GM20431 (cell line): ENCODE measurements around the gene BCL2L14.

ENCODE experiments used
- in situ Hi-C: fragments of 300-500 bp; cut with MseI, MboI; formaldehyde crosslinking; loops from one replicate; pipeline ENCODE4 v1.15.0; 2020; ENCODE audit warnings: low sequenced_read_pairs; ENCODE audit not compliant: unreplicated experiment

Gene BCL2L14, protein sequence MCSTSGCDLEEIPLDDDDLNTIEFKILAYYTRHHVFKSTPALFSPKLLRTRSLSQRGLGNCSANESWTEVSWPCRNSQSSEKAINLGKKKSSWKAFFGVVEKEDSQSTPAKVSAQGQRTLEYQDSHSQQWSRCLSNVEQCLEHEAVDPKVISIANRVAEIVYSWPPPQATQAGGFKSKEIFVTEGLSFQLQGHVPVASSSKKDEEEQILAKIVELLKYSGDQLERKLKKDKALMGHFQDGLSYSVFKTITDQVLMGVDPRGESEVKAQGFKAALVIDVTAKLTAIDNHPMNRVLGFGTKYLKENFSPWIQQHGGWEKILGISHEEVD

DNA sequence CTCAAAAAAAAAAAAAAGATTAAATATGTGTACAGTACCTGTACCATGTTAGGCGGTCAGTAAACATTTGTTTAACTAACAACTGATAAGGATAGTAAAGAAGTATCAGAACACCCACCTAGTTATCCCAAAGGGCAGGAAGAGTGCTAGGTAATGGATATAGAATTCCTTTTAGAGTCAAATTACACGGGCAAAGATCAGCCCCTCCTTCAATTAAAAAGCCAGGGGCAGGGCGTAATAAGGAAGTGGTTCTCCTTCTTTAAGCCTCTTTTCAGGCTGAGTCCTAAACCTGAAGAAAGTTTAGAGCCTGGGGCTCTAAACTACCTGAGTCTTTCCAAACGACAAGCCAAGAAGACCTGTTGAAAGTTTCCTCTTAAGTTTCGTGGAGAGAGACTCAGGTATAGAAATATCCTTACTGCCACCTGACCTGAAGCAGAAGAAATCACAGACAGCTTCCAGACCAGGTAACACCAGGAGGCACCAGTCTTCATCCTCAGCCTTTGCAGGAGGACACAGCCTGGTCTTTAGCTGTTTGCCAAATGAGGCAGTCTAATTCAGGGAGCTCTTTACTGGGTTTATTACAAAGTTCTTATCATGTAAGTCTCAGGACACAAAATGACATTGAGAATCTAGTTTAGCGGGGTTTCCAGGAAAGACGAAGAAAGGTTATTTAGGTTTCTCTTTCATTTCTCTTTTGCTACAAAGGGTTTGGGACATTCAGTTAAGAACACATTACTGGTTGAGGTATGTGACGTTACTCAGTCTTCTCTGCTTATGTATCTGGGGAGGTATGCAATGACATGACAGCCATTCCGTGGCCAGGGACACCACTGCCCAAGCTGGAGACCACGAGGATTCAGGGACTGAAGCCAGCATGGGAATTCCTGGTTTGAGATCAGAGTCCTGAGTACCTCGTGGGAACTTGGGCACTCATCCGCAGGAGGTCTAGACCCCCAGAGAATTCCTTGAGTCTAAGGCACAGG lies at the start of gene BCL2L14:
TSS of gene BCL2L14 (plus strand) at position 266 of the 983 bp plus-strand sequence. CDS start 8,367 bp downstream, outside the sequence.
- in situ Hi-C loops = no loop called here

DNA sequence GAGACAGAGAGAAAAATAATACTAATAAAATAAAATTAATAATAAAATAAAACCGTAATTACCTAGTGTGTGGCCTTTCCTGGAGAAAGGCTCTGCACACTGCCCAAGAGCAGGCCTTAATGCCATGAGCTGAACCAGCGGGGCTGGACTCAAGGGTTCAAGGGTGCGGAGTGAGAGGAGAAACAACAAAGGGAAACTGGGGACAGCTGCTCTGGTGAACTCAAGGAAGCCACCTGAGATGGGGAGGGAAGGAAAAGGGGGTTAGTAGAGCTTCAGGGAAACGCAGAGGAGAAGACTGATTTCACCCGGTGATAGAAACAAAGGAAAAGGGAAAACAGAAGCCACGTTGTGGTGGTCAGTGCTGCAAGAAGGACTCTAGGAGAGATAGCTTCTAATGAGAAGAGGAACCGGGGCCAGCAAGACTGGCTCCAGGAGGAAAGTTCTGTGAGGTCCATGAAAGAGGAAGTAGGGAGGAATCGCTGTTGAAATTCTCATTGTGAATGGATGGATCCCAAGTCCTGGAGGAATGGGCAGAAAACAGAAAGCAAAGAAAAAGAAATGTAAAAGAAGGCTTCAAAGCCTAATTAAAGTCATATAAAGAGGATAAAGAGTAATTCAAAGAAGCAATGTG lies 48.3 kb upstream of the BCL2L14 start:
- in situ Hi-C loops = loop anchor here (25.0 kb wide), 1 partner anchor 260 kb away; no protein-coding TSS in a partner anchor

DNA sequence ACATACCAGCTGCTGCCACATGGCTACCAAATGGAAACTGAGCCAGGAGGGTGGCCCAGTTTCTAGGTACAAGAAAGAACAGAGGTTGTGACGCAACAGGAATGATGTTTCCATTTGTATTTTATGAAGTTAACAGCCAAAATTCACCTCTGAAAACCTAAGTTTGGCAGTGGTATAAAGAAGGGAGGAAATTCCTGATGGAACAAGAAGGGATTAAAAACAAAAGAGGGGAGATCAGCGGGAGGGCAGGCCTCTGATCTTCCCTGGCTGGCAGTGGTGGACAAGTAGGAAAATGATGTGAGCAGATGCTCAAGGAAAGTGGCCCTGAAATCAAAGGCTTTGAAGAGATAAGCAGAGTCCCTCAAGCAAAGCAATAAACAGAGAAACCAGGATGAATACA lies 47.3 kb upstream of the BCL2L14 start:
- in situ Hi-C loops = loop anchor here (25.0 kb wide), 1 partner anchor 261 kb away; no protein-coding TSS in a partner anchor

DNA sequence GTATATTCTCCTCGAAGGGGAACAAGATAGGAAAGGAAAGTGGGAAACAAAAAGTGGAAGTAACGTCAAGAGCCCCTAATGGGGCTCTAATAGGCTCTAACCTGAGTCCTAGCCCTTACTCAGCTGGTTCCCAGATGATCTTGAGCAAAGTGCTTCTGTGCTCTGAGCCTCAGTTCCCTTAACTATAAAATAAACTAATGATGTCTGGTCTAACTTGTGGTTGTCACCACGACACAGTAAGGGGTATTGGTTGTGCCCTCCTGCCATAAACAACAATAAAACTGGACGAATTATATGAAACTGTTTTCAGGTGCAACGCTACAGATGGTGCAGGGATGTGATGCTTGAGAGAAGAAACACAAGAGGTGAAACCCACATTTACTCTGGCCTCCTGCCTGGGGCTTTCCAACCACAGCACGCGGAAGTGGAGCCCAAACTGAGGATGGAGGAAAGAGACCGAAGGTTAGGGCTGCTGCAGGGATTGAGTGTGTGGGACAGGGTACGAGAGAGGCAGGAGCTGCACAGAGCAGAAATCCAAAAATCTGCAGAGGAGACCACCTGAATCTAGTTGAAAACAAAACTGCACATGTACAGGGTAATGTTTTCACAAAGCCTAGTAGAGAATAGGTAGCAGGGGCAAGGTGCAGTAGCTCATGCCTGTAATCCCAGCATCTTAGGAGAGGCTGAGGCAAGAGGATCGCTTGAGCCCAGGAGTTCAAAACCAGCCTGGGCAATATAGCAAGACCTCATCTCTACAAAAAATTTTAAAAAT lies 45.6 kb upstream of the BCL2L14 start:
- in situ Hi-C loops = loop anchor here (25.0 kb wide), 1 partner anchor 263 kb away; no protein-coding TSS in a partner anchor

DNA sequence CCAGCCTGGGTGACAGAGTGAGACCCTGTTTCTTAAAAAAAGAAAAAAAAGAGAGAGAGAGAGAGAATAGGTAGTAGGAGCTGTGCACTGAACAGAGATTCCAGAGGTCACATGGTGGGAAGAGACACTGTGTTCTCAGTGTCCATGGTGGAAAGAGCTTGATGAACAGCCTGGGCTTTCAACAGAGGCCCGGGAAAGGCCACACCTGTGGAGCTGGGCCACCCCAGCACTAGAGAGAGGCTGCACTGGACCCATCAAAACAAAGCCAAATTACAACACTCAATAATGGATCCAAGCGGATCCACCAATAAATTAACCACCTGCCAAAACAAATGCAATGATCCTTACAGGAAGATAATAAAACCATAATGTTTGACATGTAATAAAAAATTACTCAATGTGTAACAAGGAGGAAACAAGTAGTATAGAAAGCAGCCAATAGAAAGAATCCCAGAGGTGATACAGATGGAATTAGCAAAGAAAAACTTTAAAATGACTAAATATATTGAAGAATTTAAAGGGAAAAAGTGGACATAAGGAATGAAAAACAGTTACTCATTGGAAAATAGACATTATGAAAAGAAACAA lies 44.8 kb upstream of the BCL2L14 start:
- in situ Hi-C loops = no loop called here

DNA sequence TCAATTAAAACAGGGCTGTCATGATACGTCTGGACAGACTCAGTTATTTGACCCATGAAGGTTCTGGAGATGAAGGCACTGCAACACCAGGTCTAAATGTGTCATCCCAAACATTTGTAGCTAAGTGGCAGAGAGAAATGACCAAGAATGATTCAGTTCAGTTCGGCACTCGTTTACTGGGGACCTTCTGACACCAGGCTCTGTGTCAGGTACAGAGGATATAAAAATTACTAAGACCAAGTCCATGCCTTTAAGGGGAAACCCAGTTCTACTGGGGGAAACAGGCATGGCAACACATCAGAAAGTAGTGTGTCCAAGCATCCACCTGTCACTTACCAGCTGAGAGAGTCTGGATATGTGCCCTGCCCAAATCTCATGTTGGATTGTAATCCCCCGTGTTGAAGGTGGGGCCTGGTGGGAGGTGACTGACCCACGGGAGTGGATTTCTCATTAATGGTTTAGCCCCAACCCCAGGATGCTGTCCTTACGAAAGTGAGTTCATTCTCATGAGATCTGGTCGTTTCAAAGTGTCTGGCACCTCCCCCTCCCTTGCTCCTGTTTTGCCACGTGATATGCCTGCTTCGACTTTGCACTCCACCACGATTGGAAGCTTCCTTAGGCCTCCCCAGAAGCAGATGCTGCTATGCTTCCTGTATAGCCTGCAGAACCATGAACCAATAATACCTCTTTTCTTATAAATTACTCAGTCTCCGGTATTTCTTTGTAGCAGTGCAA lies 41.9 kb upstream of the BCL2L14 start:
- in situ Hi-C loops = no loop called here

DNA sequence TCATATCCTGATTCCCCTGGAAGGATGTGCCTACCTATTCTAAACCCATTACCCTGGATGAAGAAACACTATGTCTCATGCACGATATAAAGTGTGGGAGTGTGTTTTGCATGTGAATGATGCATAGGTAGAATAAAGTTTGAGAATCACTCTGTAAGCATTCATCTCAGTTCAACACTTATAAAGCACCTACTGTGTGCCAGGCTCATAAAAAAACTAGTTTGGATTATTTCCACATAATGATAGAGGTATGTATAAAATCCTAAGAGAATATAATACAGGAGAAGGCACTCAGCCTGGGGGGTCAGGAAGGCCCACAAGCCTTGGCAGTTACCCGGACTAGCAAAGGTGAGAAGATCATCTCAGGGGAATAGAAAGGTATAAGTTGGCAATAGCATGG lies 41.1 kb upstream of the BCL2L14 start:
- in situ Hi-C loops = loop anchor here (10.0 kb wide), 1 partner anchor 445 kb away; no protein-coding TSS in a partner anchor

DNA sequence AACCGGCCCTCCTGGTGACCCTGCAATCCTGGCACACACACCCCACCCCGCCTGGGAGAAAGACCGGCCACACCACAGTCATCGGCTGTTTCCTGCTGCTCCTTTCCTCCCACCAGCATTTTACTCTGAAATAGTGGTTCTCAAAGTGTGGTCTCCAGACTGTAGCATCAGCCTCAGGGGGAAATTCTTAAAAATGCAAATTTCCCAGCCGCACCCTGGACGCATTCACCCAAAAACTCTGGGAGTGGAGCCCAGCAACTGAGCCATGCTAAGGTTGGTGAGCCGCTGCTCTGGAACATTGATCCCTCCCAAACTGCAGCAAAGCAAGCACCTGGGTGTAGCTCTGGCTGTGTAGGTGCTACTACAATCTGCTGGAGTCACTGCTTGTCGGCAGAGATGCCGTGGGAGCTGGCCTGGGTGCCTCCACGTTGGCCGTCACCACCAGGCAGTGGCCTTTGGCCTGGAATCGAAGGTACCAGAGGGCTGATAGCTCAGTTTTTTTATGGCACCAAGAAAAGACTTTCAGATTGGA lies 38.4 kb upstream of the BCL2L14 start:
- in situ Hi-C loops = loop anchor here (10.0 kb wide), 1 partner anchor 448 kb away; no protein-coding TSS in a partner anchor

DNA sequence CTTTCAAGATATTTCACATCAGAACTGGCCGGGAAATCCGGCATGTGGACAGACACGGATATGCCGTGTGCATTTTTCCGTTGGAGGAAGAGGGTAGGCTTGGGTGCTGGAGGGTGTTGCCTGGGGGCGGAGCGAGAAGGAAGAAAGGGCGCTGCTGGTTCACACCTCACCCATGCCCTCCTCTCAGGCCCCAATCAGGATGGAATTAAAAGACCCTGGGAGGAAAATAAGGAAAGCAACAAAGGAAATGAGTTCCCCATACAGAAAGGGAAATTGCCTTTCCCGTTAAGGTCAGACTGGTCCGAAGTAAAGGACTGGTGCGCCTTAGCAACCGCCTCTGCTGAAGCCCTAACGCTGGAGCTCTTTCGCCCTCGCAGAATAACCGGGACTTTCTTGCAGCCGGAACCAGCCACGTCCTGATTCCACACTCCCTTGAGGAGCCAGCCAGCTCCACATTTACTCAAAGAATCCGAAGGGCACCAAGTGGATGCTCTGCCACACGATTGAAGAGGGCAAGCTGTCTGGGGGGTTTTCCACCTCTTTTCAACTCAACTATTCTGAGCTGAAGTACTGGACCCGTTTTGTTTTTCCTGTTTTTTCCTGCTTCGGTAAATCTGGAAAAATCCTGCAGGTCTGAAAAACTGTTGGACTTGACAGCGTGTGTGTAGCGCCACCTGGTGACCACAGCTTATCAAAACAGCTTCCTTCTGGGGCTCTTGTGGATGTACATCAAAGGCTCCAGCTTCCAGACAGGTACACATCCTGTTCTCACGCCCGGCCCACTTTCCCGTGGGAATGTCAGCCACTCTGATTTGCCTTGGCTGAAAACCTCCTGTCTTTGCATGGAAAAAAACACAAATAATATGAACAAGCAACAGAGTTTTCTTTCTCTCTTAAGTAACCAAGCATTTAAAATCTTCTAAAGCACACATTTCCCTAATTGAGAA lies 37.6 kb upstream of the BCL2L14 start:
- in situ Hi-C loops = loop anchor here (10.0 kb wide), 1 partner anchor 448 kb away; no protein-coding TSS in a partner anchor

DNA sequence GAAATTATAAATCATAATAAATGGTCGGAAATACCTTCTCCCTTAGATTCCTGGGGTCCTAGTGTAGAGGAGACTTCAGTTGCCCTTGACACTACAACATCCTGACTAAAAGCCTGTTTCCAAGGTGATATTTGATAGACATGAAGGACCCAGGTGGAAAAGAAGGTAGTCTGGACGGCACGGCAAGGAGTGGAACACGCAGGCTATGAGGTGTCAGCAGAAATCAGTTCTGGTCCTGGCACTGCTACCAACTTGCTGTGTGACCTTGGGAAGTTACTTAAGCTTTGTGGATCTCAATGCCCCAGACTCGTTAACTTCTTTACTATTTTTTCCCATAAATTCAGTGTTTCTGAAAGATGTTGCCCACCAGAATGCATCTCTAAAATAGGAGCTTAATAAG lies 36.9 kb upstream of the BCL2L14 start:
- in situ Hi-C loops = loop anchor here (10.0 kb wide), 1 partner anchor 449 kb away; no protein-coding TSS in a partner anchor

DNA sequence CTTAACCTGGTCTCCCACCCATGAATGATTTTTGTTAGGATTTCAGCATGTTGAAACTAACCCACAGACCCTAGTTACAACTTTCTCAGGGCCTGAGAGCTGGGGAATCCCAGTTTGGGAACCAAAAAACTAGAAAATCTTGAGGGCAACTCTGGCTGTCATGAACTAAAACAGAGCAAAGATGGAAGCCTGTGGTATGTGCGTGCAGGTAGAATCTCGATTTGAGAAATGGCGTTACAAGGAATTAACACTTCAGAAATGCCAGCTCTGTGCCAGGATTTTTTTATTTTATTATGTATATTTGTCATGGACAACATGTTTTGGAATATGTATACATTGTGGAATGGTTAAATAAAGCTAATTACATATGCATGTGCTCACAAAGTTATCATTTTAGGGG lies 36.4 kb upstream of the BCL2L14 start:
- in situ Hi-C loops = loop anchor here (10.0 kb wide), 1 partner anchor 450 kb away; no protein-coding TSS in a partner anchor

DNA sequence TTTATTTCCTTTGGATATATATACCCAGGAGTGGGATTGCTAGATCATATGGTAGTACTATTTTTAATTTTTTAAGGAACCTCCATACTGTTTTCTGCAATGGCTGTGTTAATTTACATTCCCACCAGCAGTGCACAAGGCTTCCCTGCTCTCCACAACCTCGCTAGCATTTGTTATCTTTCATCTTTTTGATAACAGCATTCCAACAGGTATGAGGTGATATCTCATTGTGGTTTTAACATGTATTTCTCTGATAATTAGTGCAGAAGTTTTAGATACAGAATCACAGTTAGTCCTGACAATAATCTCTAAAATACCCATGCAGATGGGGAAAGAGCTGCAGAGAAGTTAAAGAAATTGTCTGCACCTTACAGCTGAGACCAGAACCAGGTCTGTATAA lies 35.5 kb upstream of the BCL2L14 start:
- in situ Hi-C loops = loop anchor here (10.0 kb wide), 1 partner anchor 450 kb away; no protein-coding TSS in a partner anchor

DNA sequence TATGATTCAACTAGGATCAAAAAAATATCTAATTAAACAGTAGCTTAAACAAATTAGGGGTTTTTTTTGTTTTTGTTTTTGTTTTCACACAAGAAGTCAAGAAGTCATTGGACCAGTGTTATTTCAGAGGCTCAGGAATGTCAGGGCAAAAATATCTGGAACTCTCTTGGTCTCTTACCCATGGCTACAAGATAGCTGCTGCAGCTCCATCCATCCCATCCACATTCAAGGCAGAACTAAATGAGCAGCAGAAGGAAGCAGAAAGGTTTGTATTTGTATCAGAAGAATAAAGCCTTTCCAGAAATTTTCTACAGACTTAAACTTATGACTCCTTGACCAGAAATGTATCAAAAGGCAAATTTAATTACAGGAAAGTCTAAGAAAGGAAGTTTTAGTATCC lies 33.8 kb upstream of the BCL2L14 start:
- in situ Hi-C loops = loop anchor here (10.0 kb wide), 1 partner anchor 452 kb away; no protein-coding TSS in a partner anchor

DNA sequence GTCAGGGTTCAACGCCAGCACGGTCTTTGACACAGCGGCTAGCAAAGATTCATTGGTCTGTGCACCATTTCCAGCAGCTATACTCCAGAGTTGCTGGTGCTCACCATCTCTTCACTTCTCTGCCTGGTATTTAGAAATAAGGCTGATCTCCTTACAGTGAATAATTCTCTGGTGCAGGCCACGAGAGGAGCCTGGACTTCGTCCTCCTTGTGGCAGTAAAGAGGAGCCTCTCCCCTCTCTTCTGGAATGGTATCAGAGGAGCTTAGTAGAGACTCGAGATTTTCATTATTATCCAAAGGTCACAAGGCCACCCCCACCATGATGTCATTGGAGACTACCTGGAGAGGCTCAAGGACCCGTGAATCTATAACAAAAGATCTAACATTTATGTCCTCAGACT lies 30.8 kb upstream of the BCL2L14 start:
- in situ Hi-C loops = loop anchor here (10.0 kb wide), 1 partner anchor 455 kb away; no protein-coding TSS in a partner anchor

DNA sequence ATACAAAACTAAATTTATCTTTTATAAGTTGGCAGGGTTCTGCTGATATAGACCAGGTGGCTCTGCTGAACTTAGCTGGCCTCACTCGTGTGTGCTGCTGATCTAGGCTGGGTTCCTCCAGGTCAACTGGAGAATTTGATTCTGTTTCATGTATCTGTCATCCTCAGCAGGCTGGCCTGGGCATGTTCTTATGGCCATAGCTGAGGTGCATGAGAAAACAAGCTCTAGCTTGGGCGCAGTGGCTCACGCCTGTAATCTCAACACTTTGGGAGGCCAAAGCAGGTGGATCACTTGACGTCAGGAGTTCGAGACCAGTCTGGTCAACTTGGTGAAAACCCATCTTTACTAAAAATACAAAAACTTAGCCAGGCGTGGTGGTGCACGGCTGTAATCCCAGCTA lies 24.3 kb upstream of the BCL2L14 start:
- in situ Hi-C loops = no loop called here

DNA sequence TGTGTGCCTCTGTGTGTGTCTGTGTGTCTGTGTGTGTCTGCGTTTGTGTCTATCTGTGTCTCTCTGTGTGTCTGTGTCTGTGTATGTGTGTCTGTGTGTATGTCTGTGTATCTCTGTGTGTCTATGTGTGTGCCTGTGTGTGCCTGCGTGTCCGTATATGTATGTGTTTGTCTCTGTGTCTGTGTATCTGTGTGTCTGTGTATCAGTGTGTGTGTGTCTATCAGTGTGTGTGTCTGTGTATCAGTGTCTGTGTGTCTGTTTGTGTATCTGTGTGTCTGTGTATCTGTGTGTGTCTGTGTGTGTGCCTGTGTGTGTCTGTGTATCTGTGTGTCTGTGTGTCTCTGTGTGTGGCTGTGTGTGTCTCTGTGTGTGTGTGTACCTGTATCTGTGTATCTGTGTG lies 23.1 kb upstream of the BCL2L14 start:
- in situ Hi-C loops = no loop called here

DNA sequence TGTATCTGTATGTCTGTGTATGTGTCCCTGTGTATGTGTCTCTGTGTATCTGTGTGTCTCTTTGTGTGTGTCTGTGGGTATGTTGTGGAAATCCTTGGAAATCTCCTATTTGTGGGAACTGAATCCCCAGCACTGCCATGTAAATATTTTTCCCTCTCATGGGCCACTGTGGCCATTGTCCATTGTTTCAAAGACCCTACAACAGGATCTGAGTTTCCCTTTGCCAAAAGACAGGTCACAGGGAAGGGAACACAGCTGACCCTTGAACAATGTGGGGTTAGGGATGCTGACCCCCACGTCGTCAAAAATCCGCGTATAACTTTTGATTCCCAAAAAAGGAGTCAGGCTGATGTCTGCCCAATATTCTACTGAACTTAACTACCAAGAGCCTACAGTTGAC lies 22.5 kb upstream of the BCL2L14 start:
- in situ Hi-C loops = no loop called here
